GM23248 (cell line): ENCODE results near the gene NKAIN2.

Source experiments
- EZH2 ChIP-seq: fragments of 200-600 bp; sonication (generic); IDR thresholded peaks from 2 replicates; pipeline ENCODE4 v1.6.1; 2018; ENCODE audit warnings: antibody characterized with exemption, mild to moderate bottlenecking; ENCODE audit not compliant: insufficient read depth, poor library complexity, severe bottlenecking
- EZH2phosphoT487 ChIP-seq: fragments of 200-600 bp; sonication (generic); IDR thresholded peaks from 2 replicates; pipeline ENCODE4 v1.6.1; 2018; ENCODE audit warnings: antibody characterized with exemption, moderate library complexity, mild to moderate bottlenecking, low read depth; ENCODE audit not compliant: insufficient read depth

DNA sequence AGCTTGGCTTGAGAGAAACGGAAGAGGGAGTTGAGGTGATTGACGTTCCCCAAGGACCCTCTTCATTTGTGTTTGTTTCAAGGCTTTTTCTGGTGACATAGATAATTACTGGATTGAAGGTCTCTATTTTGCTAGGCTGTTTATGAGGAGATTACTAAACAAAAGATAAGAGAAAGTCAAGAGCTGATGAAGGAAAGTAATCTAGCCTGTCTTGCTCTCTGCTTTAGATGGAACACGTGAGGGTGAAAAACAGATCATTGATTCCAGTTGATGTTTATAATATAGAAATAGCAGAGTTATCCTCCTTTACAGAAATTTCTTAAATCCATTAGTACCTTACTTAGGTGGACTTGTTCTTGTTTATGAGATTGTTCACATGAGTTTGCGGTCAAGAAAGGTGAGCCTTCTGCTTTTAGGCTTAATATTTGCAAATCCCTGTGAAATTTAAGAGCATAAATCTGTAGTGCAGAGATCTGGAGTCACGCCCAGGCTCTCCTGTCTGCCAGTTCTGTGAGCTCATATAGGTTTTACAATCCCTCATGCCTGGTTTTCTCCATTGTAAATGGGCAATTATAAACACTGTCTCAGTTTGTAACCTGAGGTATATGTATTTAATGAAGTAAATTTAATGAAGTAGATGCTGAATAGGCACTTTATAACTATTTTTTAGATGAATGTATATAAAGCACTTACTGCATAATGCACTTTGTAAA lies 272.8 kb downstream of the NKAIN2 start:
- TF ChIP-seq EZH2 = no peak
- no peak for TF ChIP-seq EZH2phosphoT487
